Heart left ventricle (tissue), 13 donors: Measurements from ENCODE around the gene KCNK17.

Experiments used
- CTCF ChIP-seq, 12 donors: fragments of 200-600 bp; sonication (generic) in 4 of 12; IDR thresholded peaks; one replicate each; pipeline versions ENCODE4 v1.5.0 to v1.8.0; 2018 to 2022; ENCODE audit warnings: antibody characterized with exemption in 12 of 12, mild to moderate bottlenecking in 5 of 12
- POLR2A ChIP-seq, 2 donors: fragments of 450-650 bp; IDR thresholded peaks; one replicate each; pipeline ENCODE4 v1.6.1; 2017; ENCODE audit warnings: antibody characterized with exemption in 2 of 2, mild to moderate bottlenecking in 2 of 2, moderate library complexity in 2 of 2
- donor health status: ischemic (EF 13 %, LVEDD 7.1; RV severe dilation, severe dysfunction).
- donor health status: DM: no; HTN: yes; CAD: no.
- donor health status: DM: no; HTN: no; CAD: no.
- donor health status: ischemic (EF 25% LVEDD 6.9; RV normal size, moderate dysfunction).
- donor health status: ischemic (EF 25% LVEDD 5.7; RV mildly dilated, moderate dysfunction).
- donor health status: ischemic (EF 35%, LVEDD 5.7; RV mildly dilated, moderate dysfunction).
- donor health status: nonischemic (EF 11% LVEDD 7.7; RV severe dilation, severe dysfunction).
- donor health status: DM: yes; HTN: yes; CAD: no.
- donor health status: PGD.
- donor health status: ischemic (EF 29% LVEDD 5.4; RV normal size, mild dysfunction).
- donor health status: nonischemic (EF 23%, LVEDD 6.1; RV moderate dilation, normal function).

GRCh38 chr6:39250507-39250906 lies 63.7 kb downstream of the KCNK17 start:
- TF ChIP-seq CTCF (IDR thresholded peaks at IDR 0.05) (no peak), POLR2A (IDR thresholded peaks at IDR 0.05) (no peak)
